Neural progenitor cell (in vitro differentiated cells): ENCODE results near the gene PTPRG.

Experiments used
- CTCF ChIP-seq: fragments of 200-600 bp; sonication (generic); IDR thresholded peaks from 2 replicates; pipeline ENCODE4 v1.5.1; 2017; ENCODE audit warnings: antibody characterized with exemption, mild to moderate bottlenecking
- EZH2 ChIP-seq: fragments of 200-600 bp; sonication (generic); IDR thresholded peaks from 2 replicates; pipeline ENCODE4 v1.6.1; 2017; ENCODE audit warnings: antibody characterized with exemption, mild to moderate bottlenecking, moderate library complexity
- EZH2phosphoT487 ChIP-seq: fragments of 200-600 bp; sonication (generic); IDR thresholded peaks from 2 replicates; pipeline ENCODE4 v1.6.1; 2017; ENCODE audit warnings: antibody characterized with exemption

GRCh38 chr3:62300617-62301016 lies 739.2 kb downstream of the PTPRG start:
- TF ChIP-seq CTCF, result no peak
- no peak for TF ChIP-seq EZH2
- TF ChIP-seq EZH2phosphoT487, result no peak
